Adrenal gland (tissue), 12 donors: Measurements from ENCODE around the gene BRPF3. TPM values are rescaled to one million over a fixed set of nuclear protein-coding genes. Genes with fewer than 3 reads are reported as not detected.

Experiments used
- DNase-seq, 7 donors: peaks; one replicate each; pipeline ENCODE4 v3.0.0-alpha.2; 2019 to 2020
- H3K27ac ChIP-seq, 5 donors: fragments of 200-600 bp; sonication (generic) in 4 of 5; 1 replicate in 3 of 5; 2 replicates in 2 of 5; pipeline versions ENCODE4 v1.5.1 to v1.8.0; 2016 to 2020; ENCODE audit warnings: mild to moderate bottlenecking in 1 of 5
- H3K27me3 ChIP-seq: fragments of 200-600 bp; 2 replicates; pipeline ENCODE4 v1.8.0; 2021
- H3K36me3 ChIP-seq, 2 donors: fragments of 200-600 bp; replicated peaks in 1 of 2; 1 replicate in 1 of 2; 2 replicates in 1 of 2; pipeline versions ENCODE4 v1.5.1 to v1.8.0; 2018 to 2022
- H3K4me1 ChIP-seq, 2 donors: fragments of 200-600 bp; replicated peaks in 1 of 2; 1 replicate in 1 of 2; 2 replicates in 1 of 2; pipeline versions ENCODE4 v1.5.1 to v1.8.0; 2018 to 2021
- H3K4me3 ChIP-seq, 4 donors: fragments of 200-600 bp; sonication (generic) in 3 of 4; one replicate each; pipeline ENCODE4 v1.5.1; 2016 to 2018
- H3K9me3 ChIP-seq, 3 donors: fragments of 200-600 bp; sonication (generic) in 1 of 3; replicated peaks in 1 of 3; 1 replicate in 2 of 3; 2 replicates in 1 of 3; pipeline versions ENCODE4 v1.5.1 to v1.8.0; 2016 to 2021
- CTCF ChIP-seq, 6 experiments: fragments of 450-650 bp in 4 of 6; fragments of 200-600 bp in 2 of 6; sonication (generic) in 1 of 6; IDR thresholded peaks; 1 replicate in 5 of 6; 2 replicates in 1 of 6; pipeline versions ENCODE4 v1.5.1 to v1.8.0; 2016 to 2021; ENCODE audit warnings: antibody characterized with exemption in 6 of 6, mild to moderate bottlenecking in 2 of 6, moderate library complexity in 1 of 6
- POLR2A ChIP-seq, 2 donors: fragments of 450-650 bp; IDR thresholded peaks; one replicate each; pipeline ENCODE4 v1.6.1; 2017; ENCODE audit warnings: antibody characterized with exemption in 2 of 2, mild to moderate bottlenecking in 2 of 2, moderate library complexity in 1 of 2
- WGBS, 4 donors: extraction: QIAGEN DNeasy Blood & Tissue Kit in 2 of 4; methylation state at CpG; one replicate each; pipeline versions ENCODE4 v1.1.5 to v1.1.7; 2013 to 2017; 5-methylcytosine and 5-hydroxymethylcytosine counted together
- intact Hi-C, 2 donors: fragments of 100-400 bp; cut with DNase I; formaldehyde crosslinking; loops; one replicate each; pipeline versions ENCODE4 v1.14.1 to v1.15.0; 2022 to 2023
- polyA plus RNA-seq, 3 donors: library from polyadenylated mRNA; stranded (reverse); fragments of 200-250 nt in 2 of 3; fragments of 350-450 nt in 1 of 3; fragmentation: Illumina TruSeq in 1 of 3; extraction: RNeasy Lipid Tissue Mini Kit (QIAGEN cat#74804) in 1 of 3; gene quantifications; one replicate each; pipeline ENCODE4 v1.2.3, GENCODE V29; 2013 to 2014
- total RNA-seq, 9 donors: library from RNA; depleted of rRNA in 4 of 9; stranded (reverse); fragments of >200 nt in 4 of 9; fragments of 120-200 nt in 1 of 9; fragmentation: NEBNext Ultra II Directional in 1 of 9; extraction: Animal tissue kit (Norgen Biotek cat#: 25700) in 1 of 9; gene quantifications; one replicate each; pipeline versions ENCODE4 v1.1.0 to v1.2.4, GENCODE V29; 2013 to 2023
- donor health status: healthy with polysubstance abuse.
- donor health status: Bipolar disorder and iron deficiency.
- donor health status: DM: yes; HTN: yes; CAD: no.
- donor health status: DM: no; HTN: no; CAD: no.
- donor health status: DM: no; HTN: no; CAD: no.
- donor health status: DM: yes; HTN: yes; CAD: no.

The BRPF3 gene
- total and polyA plus RNA-seq, 12 donors = 9.8 to 111 (median 53.4) TPM

DNA sequence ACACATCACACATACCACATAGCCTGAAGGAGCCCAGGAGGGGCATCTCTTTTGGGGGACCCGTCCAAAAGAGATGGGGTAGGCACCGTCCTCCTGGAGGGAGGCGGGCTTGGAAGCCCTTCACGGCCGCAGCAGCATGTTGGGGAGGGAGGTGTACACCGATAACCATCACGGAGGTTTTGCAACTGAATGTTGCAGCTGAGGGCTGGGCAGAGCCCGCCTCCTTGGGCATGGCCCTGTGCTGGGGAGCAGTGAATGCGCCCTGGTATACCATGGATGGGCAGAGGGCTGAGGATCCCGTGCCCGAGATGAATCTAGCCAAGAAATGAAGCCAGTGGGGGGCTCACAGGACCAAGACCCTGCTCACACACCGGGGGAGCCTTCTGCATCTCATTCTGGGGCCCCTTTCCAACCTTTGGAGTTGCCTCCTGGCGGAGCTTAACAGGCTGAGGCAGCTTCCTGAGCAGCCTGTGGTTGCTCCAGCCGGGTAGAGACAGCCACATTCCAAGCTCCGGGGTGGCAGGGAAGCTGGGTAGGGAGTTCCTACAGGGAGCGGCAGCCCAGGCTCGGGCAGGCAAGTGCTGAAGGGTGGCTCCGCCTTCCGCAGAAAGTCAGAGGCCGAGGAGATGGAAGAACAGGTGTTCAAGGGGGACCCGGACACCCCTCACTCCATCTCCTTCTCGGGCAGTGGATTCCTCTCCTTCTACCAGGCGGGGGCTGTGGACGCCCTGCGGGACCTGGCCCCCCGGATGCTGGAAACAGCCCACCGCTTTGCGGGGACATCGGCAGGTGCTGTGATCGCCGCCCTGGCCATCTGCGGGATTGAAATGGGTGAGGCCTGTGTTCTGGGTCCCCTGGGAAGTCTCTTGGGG, 73.5 kb downstream of the BRPF3 start, which contains the start of gene PNPLA1:
PNPLA1 (plus strand) TSS at position 227 of the 872 bp plus-strand sequence; CDS start at position 627, 400 bp downstream.
- no peak within 1 kb of the TSS for H3K27ac ChIP-seq
- H3K9me3 ChIP-seq = no peaks in the 10 kb centered on the region
- intact Hi-C loops = no loop called here
- TF ChIP-seq CTCF (IDR thresholded peaks at IDR 0.05) (no peak), POLR2A (IDR thresholded peaks at IDR 0.05) (no peak)
- H3K4me3 ChIP-seq = no peak within 1 kb of the TSS
- no peaks in the 10 kb centered on the region for H3K4me1 ChIP-seq
- no peak for DNase-seq
- WGBS, 4 donors = 84 to 89% (median 86%) methylated on average over 24 to 32 of the region's 32 CpGs
- no peaks in the 10 kb centered on the region for H3K36me3 ChIP-seq
- no peaks in the 10 kb centered on the region for H3K27me3 ChIP-seq

GRCh38 chr6:36272234-36272633, 75.7 kb downstream of the BRPF3 start:
- no peak overlapping the region for H3K27ac ChIP-seq
- TF ChIP-seq POLR2A (IDR thresholded peaks at IDR 0.05) = no peak
- no peak for TF ChIP-seq CTCF (IDR thresholded peaks at IDR 0.05)
- H3K27me3 ChIP-seq = no peaks in the 10 kb centered on the region
- 91 to 95% (median 92%) methylated on average over 8 of the region's 8 CpGs for WGBS, 4 donors
- no peaks in the 10 kb centered on the region for H3K4me1 ChIP-seq
- intact Hi-C loops = no loop called here
- no peaks in the 10 kb centered on the region for H3K9me3 ChIP-seq
- no peak overlapping the region for H3K4me3 ChIP-seq
- no peaks in the 10 kb centered on the region for H3K36me3 ChIP-seq
- DNase-seq = no peak

GRCh38 chr6:36273067-36273466, 76.5 kb downstream of the BRPF3 start:
- intact Hi-C loops = no loop called here
- 95 to 98% (median 95%) methylated on average over 5 of the region's 5 CpGs for WGBS, 4 donors
- no peak for DNase-seq
- no peaks in the 10 kb centered on the region for H3K9me3 ChIP-seq
- no peaks in the 10 kb centered on the region for H3K4me1 ChIP-seq
- no peak overlapping the region for H3K27ac ChIP-seq
- H3K27me3 ChIP-seq = no peaks in the 10 kb centered on the region
- TF ChIP-seq POLR2A (IDR thresholded peaks at IDR 0.05) = no peak
- no peak for TF ChIP-seq CTCF (IDR thresholded peaks at IDR 0.05)
- H3K36me3 ChIP-seq = no peaks in the 10 kb centered on the region
- no peak overlapping the region for H3K4me3 ChIP-seq

DNA sequence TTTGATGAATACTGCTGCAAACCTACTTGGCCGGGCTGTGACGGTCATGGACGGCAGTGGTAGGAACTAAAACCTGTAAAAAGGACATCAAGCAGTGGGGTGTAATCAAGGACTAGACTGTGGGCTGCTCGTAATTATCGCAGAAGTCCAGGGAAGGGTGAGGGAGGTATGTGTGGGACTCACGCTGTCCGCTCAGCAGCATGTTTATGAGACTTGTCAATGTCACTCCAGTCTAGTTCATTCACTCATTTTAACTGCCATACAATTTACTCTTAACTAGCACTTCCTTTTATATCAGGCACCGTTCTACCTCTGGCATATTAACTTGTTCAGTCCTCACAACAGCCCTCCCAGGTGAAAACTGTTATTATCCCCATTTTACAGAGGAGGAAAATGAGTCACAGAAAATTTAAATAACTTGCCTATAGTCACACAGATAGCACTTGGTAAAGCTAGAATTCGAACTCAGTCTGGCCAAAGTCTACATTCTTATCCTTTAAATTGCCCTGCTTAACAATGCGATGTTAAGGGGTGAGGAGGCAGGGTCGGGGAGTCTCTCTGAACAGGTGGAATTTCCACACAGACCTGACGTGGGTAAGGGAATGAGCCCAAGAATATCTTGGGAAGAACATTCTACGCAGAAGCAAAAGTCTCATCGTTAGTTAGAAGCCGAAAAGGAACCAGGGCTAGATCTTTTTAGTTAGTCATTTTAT, 77.4 kb downstream of the BRPF3 start:
- DNase-seq = no peak
- intact Hi-C loops = no loop called here
- Histone ChIP-seq H3K4me3 (no peak overlapping the region), H3K27me3 (no peaks in the 10 kb centered on the region), H3K27ac (no peak overlapping the region), H3K4me1 (no peaks in the 10 kb centered on the region), H3K9me3 (no peaks in the 10 kb centered on the region), H3K36me3 (no peaks in the 10 kb centered on the region)
- 82 to 91% (median 88%) methylated on average over 15 of the region's 15 CpGs for WGBS, 4 donors
- no peak for TF ChIP-seq CTCF (IDR thresholded peaks at IDR 0.05)
- no peak for TF ChIP-seq POLR2A (IDR thresholded peaks at IDR 0.05)
